Erythroblast (primary cell): ENCODE measurements around the gene ADCY5.

Source experiments
- GATA1 ChIP-seq: IDR thresholded peaks from 2 replicates; pipeline ENCODE4 v1.6.1; 2011; ENCODE audit warnings: low read depth, mild to moderate bottlenecking, control low read depth, low read length, moderate library complexity
- POLR2A ChIP-seq: IDR thresholded peaks from 2 replicates; pipeline ENCODE4 v1.6.1; 2011; ENCODE audit warnings: mild to moderate bottlenecking, low read length

DNA sequence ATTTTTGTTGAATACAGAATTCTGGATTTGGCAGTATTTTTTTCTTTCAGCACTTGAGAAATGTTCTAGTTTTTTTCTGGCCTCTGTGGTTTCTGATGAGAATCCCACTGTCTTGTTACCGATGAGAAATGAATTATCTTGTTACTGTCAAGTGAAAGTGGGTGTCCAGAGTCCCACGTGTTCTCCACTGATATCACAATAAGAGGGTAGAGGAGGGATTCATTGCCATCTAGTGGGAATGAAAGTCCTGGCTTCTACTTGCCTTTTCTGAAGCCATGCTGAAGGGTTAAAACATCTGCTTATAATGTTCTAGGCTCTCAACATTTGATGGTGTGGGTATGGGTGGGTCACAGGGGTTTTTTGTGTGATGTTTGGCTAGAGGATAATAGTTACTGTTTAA is 181.1 kb downstream of the ADCY5 start:
- TF ChIP-seq POLR2A (no peak), GATA1 (no peak)
